Heart left ventricle (tissue), 16 donors: Measurements from ENCODE around the gene HTR7. TPM values are rescaled to one million over a fixed set of nuclear protein-coding genes. Genes with fewer than 3 reads are reported as not detected.
"Not testable (repeated sequence)": the region's sequence is repeated elsewhere in the genome, so short reads cannot be mapped to it uniquely, and the experiment has no call there.

Experiments
- ATAC-seq, 4 donors: fragments of 200-7000 bp; cut with Tn5 transposase; one replicate each; pipeline ENCODE4 v1.9.1; 2020 to 2022; ENCODE audit warnings: moderate library complexity in 4 of 4, mild to moderate bottlenecking in 3 of 4, moderate number of reproducible peaks in 1 of 4
- DNase-seq, 5 donors: peaks; one replicate each; pipeline ENCODE4 v3.0.0-alpha.2; 2020
- H3K27ac ChIP-seq, 12 donors: fragments of 200-600 bp; sonication (generic) in 4 of 12; one replicate each; pipeline versions ENCODE4 v1.5.0 to v1.8.0; 2016 to 2022; ENCODE audit warnings: mild to moderate bottlenecking in 2 of 12
- H3K27me3 ChIP-seq, 9 donors: fragments of 200-600 bp; sonication (generic) in 2 of 9; one replicate each; pipeline versions ENCODE4 v1.5.1 to v1.8.0; 2016 to 2022; ENCODE audit warnings: mild to moderate bottlenecking in 3 of 9
- H3K36me3 ChIP-seq, 9 donors: fragments of 200-600 bp; sonication (generic) in 2 of 9; one replicate each; pipeline versions ENCODE4 v1.5.0 to v1.8.0; 2018 to 2022; ENCODE audit warnings: mild to moderate bottlenecking in 2 of 9
- H3K4me1 ChIP-seq, 12 donors: fragments of 200-600 bp; sonication (generic) in 4 of 12; one replicate each; pipeline versions ENCODE4 v1.5.0 to v1.8.0; 2016 to 2022; ENCODE audit warnings: mild to moderate bottlenecking in 3 of 12
- H3K4me3 ChIP-seq, 12 donors: fragments of 200-600 bp; sonication (generic) in 4 of 12; one replicate each; pipeline versions ENCODE4 v1.5.0 to v1.8.0; 2017 to 2022; ENCODE audit warnings: mild to moderate bottlenecking in 9 of 12, moderate library complexity in 4 of 12
- H3K9me3 ChIP-seq, 12 donors: fragments of 200-600 bp; sonication (generic) in 4 of 12; one replicate each; pipeline versions ENCODE4 v1.5.0 to v1.8.0; 2016 to 2022; ENCODE audit warnings: mild to moderate bottlenecking in 1 of 12
- POLR2A ChIP-seq, 2 donors: fragments of 450-650 bp; IDR thresholded peaks; one replicate each; pipeline ENCODE4 v1.6.1; 2017; ENCODE audit warnings: antibody characterized with exemption in 2 of 2, mild to moderate bottlenecking in 2 of 2, moderate library complexity in 2 of 2
- WGBS, 4 donors: extraction: QIAGEN DNeasy Blood & Tissue Kit in 2 of 4; methylation state at CpG; one replicate each; pipeline versions ENCODE4 v1.1.5 to v1.1.7; 2013 to 2018; 5-methylcytosine and 5-hydroxymethylcytosine counted together
- intact Hi-C, 10 donors: fragments of 100-400 bp; cut with DNase I; formaldehyde crosslinking; loops; one replicate each; pipeline versions ENCODE4 v1.11.1 to v1.14.2; 2022
- polyA plus RNA-seq, 2 donors: library from polyadenylated mRNA; stranded (reverse); fragments of 200-250 nt; gene quantifications; one replicate each; pipeline ENCODE4 v1.2.3, GENCODE V29; 2013
- total RNA-seq, 9 donors: library from RNA; depleted of rRNA in 2 of 9; stranded (reverse); fragments of >200 nt in 2 of 9; fragmentation: NEBNext Ultra II Directional in 3 of 9; extraction: Animal tissue kit (Norgen Biotek cat#: 25700) in 3 of 9; gene quantifications; one replicate each; pipeline versions ENCODE4 v1.1.0 to v1.2.4, GENCODE V29; 2016 to 2023
- TF ChIP-seq, protein P1 (sequence below), 12 donors: fragments of 200-600 bp; sonication (generic) in 4 of 12; IDR thresholded peaks; one replicate each; pipeline versions ENCODE4 v1.5.0 to v1.8.0; 2018 to 2022; ENCODE audit warnings: antibody characterized with exemption in 12 of 12, mild to moderate bottlenecking in 5 of 12
- donor health status: ischemic (EF 13 %, LVEDD 7.1; RV severe dilation, severe dysfunction).
- donor health status: healthy with polysubstance abuse.
- donor health status: DM: no; HTN: yes; CAD: no.
- donor health status: DM: no; HTN: no; CAD: no.
- donor health status: ischemic (EF 25% LVEDD 6.9; RV normal size, moderate dysfunction).
- donor health status: ischemic (EF 25% LVEDD 5.7; RV mildly dilated, moderate dysfunction).
- donor health status: healthy.
- donor health status: DM: yes; HTN: yes; CAD: no.
- donor health status: ischemic (EF 35%, LVEDD 5.7; RV mildly dilated, moderate dysfunction).
- donor health status: nonischemic (EF 11% LVEDD 7.7; RV severe dilation, severe dysfunction).
- donor health status: DM: yes; HTN: yes; CAD: no.
- donor health status: PGD.
- donor health status: ischemic (EF 29% LVEDD 5.4; RV normal size, mild dysfunction).
- donor health status: nonischemic (EF 23%, LVEDD 6.1; RV moderate dilation, normal function).

HTR7 gene
- total and polyA plus RNA-seq, 11 donors: 0.10 to 0.66 (median 0.24) TPM; not detected in 4

DNA sequence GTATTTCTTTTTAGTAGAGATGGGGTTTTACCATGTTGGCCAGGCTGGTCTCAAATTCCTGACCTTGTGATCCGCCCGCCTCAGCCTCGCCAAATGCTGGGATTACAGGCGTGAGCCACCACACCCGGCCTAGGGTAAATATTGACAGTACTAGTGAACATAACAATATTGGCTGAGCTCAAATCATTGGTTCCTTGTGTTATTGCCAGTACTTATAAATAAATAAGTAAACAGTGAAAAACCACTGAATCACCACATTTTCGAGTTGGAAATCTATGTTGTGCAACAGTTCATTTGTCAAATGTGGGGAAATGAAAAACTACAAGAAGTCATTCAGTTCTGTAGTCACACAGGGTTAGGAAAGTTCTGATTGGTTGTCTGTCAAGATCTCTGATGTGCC is 29.7 kb upstream of the HTR7 start:
- H3K36me3 ChIP-seq: peaks cover 0 to 99% (median 87%) of the 10 kb centered on the region in 9 donors
- no peak overlapping the region for H3K4me3 ChIP-seq
- TF ChIP-seq POLR2A (IDR thresholded peaks at IDR 0.05): no peak
- TF ChIP-seq, protein P1, sequence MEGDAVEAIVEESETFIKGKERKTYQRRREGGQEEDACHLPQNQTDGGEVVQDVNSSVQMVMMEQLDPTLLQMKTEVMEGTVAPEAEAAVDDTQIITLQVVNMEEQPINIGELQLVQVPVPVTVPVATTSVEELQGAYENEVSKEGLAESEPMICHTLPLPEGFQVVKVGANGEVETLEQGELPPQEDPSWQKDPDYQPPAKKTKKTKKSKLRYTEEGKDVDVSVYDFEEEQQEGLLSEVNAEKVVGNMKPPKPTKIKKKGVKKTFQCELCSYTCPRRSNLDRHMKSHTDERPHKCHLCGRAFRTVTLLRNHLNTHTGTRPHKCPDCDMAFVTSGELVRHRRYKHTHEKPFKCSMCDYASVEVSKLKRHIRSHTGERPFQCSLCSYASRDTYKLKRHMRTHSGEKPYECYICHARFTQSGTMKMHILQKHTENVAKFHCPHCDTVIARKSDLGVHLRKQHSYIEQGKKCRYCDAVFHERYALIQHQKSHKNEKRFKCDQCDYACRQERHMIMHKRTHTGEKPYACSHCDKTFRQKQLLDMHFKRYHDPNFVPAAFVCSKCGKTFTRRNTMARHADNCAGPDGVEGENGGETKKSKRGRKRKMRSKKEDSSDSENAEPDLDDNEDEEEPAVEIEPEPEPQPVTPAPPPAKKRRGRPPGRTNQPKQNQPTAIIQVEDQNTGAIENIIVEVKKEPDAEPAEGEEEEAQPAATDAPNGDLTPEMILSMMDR (IDR thresholded peaks at IDR 0.05): no peak
- H3K4me1 ChIP-seq: peaks cover 0 to 12% (median 0%) of the 10 kb centered on the region in 12 donors
- H3K27ac ChIP-seq: no peak overlapping the region
- intact Hi-C loops: no loop called here
- H3K27me3 ChIP-seq: no peaks in the 10 kb centered on the region
- no peaks in the 10 kb centered on the region for H3K9me3 ChIP-seq
- ATAC-seq (no peak), DNase-seq (no peak)
- WGBS, 4 donors: 94 to 95% (median 95%) methylated on average over 6 of the region's 6 CpGs

DNA sequence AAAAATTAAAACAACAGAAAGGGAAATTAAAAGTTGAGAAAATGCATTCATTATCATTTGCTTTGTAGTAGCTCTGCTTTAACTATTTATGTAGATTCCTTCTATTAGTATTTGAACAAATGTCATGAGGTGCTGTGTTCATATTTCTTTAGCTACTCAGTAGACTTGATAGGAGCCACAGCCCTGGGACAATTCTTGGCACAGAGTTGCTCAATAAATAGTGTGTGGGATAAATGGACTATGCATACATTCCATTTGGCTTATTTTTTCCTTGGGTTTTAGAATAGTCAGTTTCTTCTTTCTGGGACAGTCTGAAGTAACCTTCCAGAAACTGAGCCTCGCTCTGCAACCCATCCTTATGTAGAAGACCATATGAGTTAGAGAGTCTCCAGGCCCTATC is 27.3 kb upstream of the HTR7 start:
- DNase-seq (no peak), ATAC-seq (no peak)
- Histone ChIP-seq H3K4me3 (no peak overlapping the region), H3K27ac (no peak overlapping the region), H3K9me3 (no peaks in the 10 kb centered on the region), H3K4me1 (peaks cover 0 to 12% (median 0%) of the 10 kb centered on the region in 12 donors), H3K27me3 (no peaks in the 10 kb centered on the region), H3K36me3 (peaks cover 0 to 96% (median 86%) of the 10 kb centered on the region in 9 donors)
- intact Hi-C loops: no loop called here
- WGBS, 4 donors: 94 to 100% (median 99%) methylated on average over 1 of the region's 1 CpG
- TF ChIP-seq, protein P1 (IDR thresholded peaks at IDR 0.05): no peak
- no peak for TF ChIP-seq POLR2A (IDR thresholded peaks at IDR 0.05)

DNA sequence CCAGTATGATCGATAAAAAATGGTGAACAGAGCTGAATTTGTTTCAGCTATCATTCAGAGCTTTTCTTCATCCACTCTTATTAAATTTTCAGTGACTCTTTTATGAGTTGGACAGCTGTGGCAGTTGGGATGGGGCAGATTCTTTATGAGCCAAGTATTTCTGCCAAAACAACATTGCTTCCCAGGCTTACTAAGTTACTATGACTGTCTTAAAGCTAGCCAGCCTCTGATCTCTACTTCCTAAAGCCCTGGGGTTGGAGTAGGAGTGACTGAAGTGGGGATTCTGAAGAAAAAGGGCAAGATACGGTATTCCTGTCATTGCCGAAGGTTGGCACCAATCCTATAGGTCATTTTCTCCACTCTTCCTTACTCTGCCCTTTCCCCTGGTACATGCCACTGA is 26.6 kb upstream of the HTR7 start:
- DNase-seq (no peak), ATAC-seq (no peak)
- H3K4me1 ChIP-seq: peaks cover 0 to 12% (median 0%) of the 10 kb centered on the region in 12 donors
- no peaks in the 10 kb centered on the region for H3K27me3 ChIP-seq
- intact Hi-C loops: no loop called here
- peaks cover 0 to 95% (median 83%) of the 10 kb centered on the region in 9 donors for H3K36me3 ChIP-seq
- TF ChIP-seq, protein P1 (IDR thresholded peaks at IDR 0.05): no peak
- no peak for TF ChIP-seq POLR2A (IDR thresholded peaks at IDR 0.05)
- H3K4me3 ChIP-seq: no peak overlapping the region
- no peaks in the 10 kb centered on the region for H3K9me3 ChIP-seq
- 86 to 91% (median 90%) methylated on average over 3 of the region's 3 CpGs for WGBS, 4 donors
- no peak overlapping the region for H3K27ac ChIP-seq

DNA sequence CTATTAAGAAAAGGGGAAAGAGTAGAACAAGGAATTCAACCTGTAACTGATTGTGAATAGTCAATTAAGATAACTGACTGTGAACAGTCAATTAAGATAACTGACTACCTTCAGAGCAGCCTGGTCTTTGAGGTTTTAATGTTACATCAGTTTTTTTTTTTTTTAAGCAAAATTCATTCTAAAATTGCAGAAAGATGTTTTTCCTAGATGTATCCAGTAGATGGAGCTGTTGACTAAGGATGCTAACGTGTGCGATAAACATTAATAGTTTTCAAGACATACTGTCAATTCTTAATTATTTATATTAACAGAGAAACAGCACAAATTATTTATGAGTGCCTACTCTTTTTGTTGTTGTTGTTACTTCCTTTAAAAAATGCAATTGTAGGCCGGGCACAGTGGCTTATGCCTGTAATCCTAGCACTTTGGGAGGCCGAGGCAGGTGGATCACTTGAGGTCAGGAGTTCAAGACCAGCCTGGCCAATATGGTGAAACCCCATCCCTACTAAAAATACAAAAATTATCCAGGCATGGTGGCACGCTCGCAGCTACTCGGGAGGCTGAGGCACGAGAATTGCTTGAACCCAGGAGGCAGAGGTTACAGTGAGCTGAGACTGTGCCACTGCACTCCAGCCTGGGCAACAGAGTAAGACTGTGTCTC is 22.4 kb upstream of the HTR7 start:
- H3K4me1 ChIP-seq: peaks cover 0 to 11% (median 0%) of the 10 kb centered on the region in 12 donors
- H3K27ac ChIP-seq, ATAC-seq, H3K4me3 ChIP-seq, H3K9me3 ChIP-seq, DNase-seq, intact Hi-C loops, H3K27me3 ChIP-seq: not testable (repeated sequence)
- peaks cover 0 to 96% (median 81%) of the 10 kb centered on the region in 9 donors for H3K36me3 ChIP-seq
- TF ChIP-seq, protein P1 (IDR thresholded peaks at IDR 0.05): peak; percentile 54 to 80 (median 72)
- WGBS, 4 donors: 69 to 74% (median 72%) methylated on average over 8 of the region's 8 CpGs
